ENCODE data around the gene ROCK2.

DNA sequence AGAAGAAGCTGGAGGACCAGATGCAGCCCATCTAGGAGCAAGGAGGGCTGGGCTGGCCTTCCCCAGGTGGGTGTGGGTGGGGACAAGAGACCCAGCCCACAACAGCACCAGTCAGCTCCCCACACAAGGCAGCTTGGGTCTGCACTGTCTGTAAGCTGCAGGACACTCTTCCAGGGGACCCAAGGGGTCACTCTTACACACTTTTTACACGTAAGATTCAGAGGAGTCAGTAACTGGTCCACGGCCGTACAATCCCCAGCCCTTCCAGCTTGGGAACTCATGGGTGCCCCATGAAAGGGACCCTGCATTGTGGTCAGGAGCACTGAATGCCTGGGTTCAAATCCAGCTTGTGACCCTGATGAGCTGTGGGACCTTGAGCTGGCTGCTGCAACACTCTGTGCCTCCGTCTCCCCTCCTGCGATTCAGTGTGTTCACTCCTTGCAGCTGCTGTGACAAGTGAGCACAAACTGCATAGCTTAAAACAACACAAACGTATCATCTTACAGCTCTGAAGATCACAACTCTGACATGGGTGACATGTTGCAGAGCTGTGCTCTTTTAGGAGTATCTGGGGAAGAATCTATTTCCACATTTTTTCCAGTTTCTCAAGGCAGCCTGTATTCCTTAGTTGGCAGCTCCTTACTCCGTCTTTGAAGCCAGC is 200.2 kb downstream of the ROCK2 start:
- TF ChIP-seq GATA2 (IDR thresholded peaks at IDR 0.05; ENCODE audit: low read depth, low read length) (no peak), GATA3 (IDR thresholded peaks at IDR 0.05; ENCODE audit: low read depth, low read length) (no peak)
